ENCODE measurements around the gene ANO9. TPM values are rescaled to one million over a fixed set of nuclear protein-coding genes. Genes with fewer than 3 reads are reported as not detected.

The ANO9 gene
- total RNA-seq, 4 donors from 2014 or later, result 11.0 to 22.1 (median 16.2) TPM

DNA sequence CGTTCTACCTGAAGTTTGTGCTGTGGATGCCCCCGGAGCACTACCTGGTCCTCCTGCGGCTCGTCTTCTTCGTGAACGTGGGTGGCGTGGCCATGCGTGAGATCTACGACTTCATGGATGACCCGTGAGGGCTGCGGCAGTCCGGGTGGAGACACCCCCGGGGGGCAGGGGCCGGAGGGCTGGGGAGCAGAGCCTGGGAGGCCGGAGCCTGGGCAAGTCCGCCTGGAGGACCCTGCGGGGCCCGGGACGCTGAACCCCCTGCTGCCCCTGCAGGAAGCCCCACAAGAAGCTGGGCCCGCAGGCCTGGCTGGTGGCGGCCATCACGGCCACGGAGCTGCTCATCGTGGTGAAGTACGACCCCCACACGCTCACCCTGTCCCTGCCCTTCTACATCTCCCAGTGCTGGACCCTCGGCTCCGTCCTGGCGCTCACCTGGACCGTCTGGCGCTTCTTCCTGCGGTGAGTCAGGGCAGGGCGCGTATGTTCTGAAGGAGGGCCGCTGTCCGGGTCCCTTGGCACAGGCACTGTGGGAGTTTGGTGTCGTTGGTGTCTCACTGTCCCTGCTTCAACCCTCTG, 47.9 kb upstream of the ANO9 start:
- no peak overlapping the region for H3K27ac ChIP-seq
- H3K36me3 ChIP-seq, result peaks cover 13 to 69% (median 15%) of the 10 kb centered on the region in 3 donors
- H3K9me3 ChIP-seq, result no peaks in the 10 kb centered on the region
- H3K4me1 ChIP-seq, result peaks cover 0 to 4% (median 0%) of the 10 kb centered on the region in 3 donors
- TF ChIP-seq, protein P1, sequence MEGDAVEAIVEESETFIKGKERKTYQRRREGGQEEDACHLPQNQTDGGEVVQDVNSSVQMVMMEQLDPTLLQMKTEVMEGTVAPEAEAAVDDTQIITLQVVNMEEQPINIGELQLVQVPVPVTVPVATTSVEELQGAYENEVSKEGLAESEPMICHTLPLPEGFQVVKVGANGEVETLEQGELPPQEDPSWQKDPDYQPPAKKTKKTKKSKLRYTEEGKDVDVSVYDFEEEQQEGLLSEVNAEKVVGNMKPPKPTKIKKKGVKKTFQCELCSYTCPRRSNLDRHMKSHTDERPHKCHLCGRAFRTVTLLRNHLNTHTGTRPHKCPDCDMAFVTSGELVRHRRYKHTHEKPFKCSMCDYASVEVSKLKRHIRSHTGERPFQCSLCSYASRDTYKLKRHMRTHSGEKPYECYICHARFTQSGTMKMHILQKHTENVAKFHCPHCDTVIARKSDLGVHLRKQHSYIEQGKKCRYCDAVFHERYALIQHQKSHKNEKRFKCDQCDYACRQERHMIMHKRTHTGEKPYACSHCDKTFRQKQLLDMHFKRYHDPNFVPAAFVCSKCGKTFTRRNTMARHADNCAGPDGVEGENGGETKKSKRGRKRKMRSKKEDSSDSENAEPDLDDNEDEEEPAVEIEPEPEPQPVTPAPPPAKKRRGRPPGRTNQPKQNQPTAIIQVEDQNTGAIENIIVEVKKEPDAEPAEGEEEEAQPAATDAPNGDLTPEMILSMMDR (IDR thresholded peaks at IDR 0.05), result no peak
- no peak for TF ChIP-seq POLR2A (IDR thresholded peaks at IDR 0.05)
- H3K27me3 ChIP-seq, result no peaks in the 10 kb centered on the region
- no peak for DNase-seq
- WGBS, 2 donors, result 81 to 88% methylated on average over 10 to 11 of the region's 37 CpGs
- intact Hi-C loops (cut with DNase I), result no loop called here
- no peak overlapping the region for H3K4me3 ChIP-seq

DNA sequence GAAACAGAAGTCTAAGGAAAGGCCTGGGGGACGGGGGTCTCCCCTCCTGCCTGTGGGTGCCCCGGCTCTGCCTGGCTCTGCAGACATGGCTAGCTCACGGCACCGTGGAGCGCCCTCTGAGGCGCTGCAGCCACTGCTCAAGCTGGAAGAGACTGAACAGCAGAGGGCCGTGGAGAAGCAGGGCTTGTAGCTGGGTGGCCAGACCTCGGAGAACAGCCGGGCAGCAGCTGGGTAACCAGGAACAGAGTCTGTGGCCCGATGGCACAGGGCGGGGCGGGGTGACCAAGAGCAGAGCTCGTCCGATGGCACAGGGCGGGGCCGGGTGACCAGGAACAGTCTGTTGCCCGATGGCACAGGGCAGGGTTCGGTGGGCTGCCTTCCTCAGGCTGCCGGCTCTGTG, 47.2 kb upstream of the ANO9 start:
- no peak for DNase-seq
- no peaks in the 10 kb centered on the region for H3K9me3 ChIP-seq
- WGBS, 2 donors, result 89% methylated on average over 7 of the region's 19 CpGs; no CpG with 5 or more reads in 1 of the 2 donors
- no peak for TF ChIP-seq POLR2A (IDR thresholded peaks at IDR 0.05)
- TF ChIP-seq, protein P1 (IDR thresholded peaks at IDR 0.05), result no peak
- H3K27me3 ChIP-seq, result no peaks in the 10 kb centered on the region
- intact Hi-C loops (cut with DNase I), result no loop called here
- no peak overlapping the region for H3K27ac ChIP-seq
- H3K36me3 ChIP-seq, result peaks cover 6 to 62% (median 8%) of the 10 kb centered on the region in 3 donors
- no peak overlapping the region for H3K4me3 ChIP-seq
- H3K4me1 ChIP-seq, result peaks cover 0 to 4% (median 0%) of the 10 kb centered on the region in 3 donors

DNA sequence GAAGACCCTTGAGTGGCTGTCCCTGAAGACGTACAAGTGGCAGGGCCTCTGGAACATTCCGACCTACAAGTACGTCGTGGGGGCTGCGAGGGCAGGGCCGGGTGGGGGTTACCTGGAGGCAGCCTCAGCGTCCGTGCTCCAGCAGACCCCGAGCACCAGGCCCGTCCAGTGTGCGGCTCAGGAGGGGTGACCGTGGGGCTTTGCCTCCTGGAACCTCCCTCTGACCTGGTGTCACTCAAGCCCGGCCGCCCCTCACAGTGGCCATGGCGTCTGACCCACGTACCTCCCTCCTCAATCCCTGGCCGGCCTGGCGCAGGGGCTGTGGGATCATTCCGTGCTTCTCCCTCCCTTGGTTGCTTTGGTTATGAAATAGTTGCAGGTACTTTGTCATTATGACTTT, 46.8 kb upstream of the ANO9 start:
- Histone ChIP-seq H3K4me1 (peaks cover 0 to 4% (median 0%) of the 10 kb centered on the region in 3 donors), H3K27ac (no peak overlapping the region), H3K27me3 (no peaks in the 10 kb centered on the region), H3K4me3 (no peak overlapping the region), H3K9me3 (no peaks in the 10 kb centered on the region), H3K36me3 (peaks cover 4 to 58% (median 5%) of the 10 kb centered on the region in 3 donors)
- WGBS, 2 donors, result 93 to 95% methylated on average over 8 to 13 of the region's 19 CpGs
- intact Hi-C loops (cut with DNase I), result no loop called here
- no peak for TF ChIP-seq POLR2A (IDR thresholded peaks at IDR 0.05)
- DNase-seq, result no peak

DNA sequence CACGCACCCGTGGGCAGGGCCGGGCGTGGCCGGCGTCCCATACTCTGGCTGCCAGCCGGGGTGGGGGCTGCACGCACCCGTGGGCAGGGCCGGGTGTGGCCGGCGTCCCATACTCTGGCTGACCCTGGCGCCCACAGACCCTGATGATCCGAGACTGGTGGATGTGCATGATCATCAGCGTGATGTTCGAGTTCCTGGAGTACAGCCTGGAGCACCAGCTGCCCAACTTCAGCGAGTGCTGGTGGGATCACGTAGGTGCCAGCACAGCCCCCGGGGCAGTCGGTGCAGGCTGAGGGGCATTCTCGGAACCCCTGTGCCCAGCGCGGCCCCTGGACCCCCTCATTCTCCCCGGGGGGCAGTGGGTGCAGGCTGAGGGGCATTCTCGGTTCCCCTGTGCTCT, 46.3 kb upstream of the ANO9 start:
- H3K27me3 ChIP-seq, result no peaks in the 10 kb centered on the region
- TF ChIP-seq POLR2A (IDR thresholded peaks at IDR 0.05), result no peak
- TF ChIP-seq, protein P1 (IDR thresholded peaks at IDR 0.05), result no peak
- no peak for DNase-seq
- H3K36me3 ChIP-seq, result peaks cover 0 to 53% (median 5%) of the 10 kb centered on the region in 3 donors
- H3K4me1 ChIP-seq, result peaks cover 0 to 4% (median 0%) of the 10 kb centered on the region in 3 donors
- H3K4me3 ChIP-seq, result no peak overlapping the region
- H3K27ac ChIP-seq, result no peak overlapping the region
- no peaks in the 10 kb centered on the region for H3K9me3 ChIP-seq
- intact Hi-C loops (cut with DNase I), result no loop called here
- WGBS, 2 donors, result 86% methylated on average over 4 of the region's 25 CpGs; no CpG with 5 or more reads in 1 of the 2 donors

DNA sequence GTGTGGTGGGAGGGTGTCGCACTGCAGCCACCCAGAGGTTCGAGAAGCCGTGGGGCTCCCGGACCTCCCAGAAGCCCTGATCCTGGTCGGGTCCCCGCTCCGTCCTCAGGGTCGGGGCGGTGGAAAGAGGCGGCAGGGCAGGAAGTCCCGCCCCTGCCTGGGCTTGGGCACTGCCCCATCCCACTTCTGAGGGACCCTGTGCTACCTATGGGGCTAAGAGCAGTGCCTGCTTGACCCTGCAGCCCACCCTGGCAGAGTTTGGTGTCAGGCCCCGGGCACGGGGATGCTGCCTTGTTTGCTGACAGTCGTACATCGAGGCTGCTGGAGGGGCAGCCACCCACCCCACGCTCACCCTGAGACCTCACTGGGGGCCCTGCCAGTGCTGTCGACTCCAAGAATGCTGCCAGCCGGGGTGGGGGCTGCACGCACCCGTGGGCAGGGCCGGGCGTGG, 45.8 kb upstream of the ANO9 start:
- H3K27ac ChIP-seq, result no peak overlapping the region
- peaks cover 0 to 4% (median 0%) of the 10 kb centered on the region in 3 donors for H3K4me1 ChIP-seq
- intact Hi-C loops (cut with DNase I), result no loop called here
- no peaks in the 10 kb centered on the region for H3K9me3 ChIP-seq
- no peaks in the 10 kb centered on the region for H3K27me3 ChIP-seq
- no CpG with 5 or more reads among the region's 22 CpGs for WGBS, 2 donors
- DNase-seq, result no peak
- no peak overlapping the region for H3K4me3 ChIP-seq
- TF ChIP-seq, protein P1 (IDR thresholded peaks at IDR 0.05), result no peak
- no peak for TF ChIP-seq POLR2A (IDR thresholded peaks at IDR 0.05)
- H3K36me3 ChIP-seq, result peaks cover 0 to 48% (median 5%) of the 10 kb centered on the region in 3 donors

All from esophagus squamous epithelium (tissue), 5 donors.